Measurements from ENCODE around the gene SPATA31C2. TPM values are rescaled to one million over a fixed set of nuclear protein-coding genes. Genes with fewer than 3 reads are reported as not detected.

SPATA31C2 gene
- total RNA-seq, 3 donors from 2014 or later, result not detected

- TF ChIP-seq POLR2AphosphoS5 (IDR thresholded peaks at IDR 0.05), result no peak
- TF ChIP-seq POLR2A (IDR thresholded peaks at IDR 0.05), result no peak
- no peak for TF ChIP-seq CTCF (IDR thresholded peaks at IDR 0.05)
- no peak for DNase-seq (ENCODE audit: low spot score in 2 of 2)
- intact Hi-C loops (cut with DNase I; ENCODE audit: low total_unique reads), result loop anchor here (2.0 kb wide), 1 partner anchor 38 kb away; no protein-coding TSS in a partner anchor
- no peaks in the 10 kb centered on the region for H3K27me3 ChIP-seq
- no peaks in the 10 kb centered on the region for H3K9me3 ChIP-seq
- H3K4me3 ChIP-seq, result no peak overlapping the region
- no peak overlapping the region for H3K27ac ChIP-seq
- no peaks in the 10 kb centered on the region for H3K4me1 ChIP-seq
- no peaks in the 10 kb centered on the region for H3K36me3 ChIP-seq
Measured at GRCh38 chr9:88092797-88093331, 45.4 kb downstream of the SPATA31C2 start.

GRCh38 chr9:88090151-88090581 is 48.1 kb downstream of the SPATA31C2 start:
- Histone ChIP-seq H3K9me3 (no peaks in the 10 kb centered on the region), H3K27me3 (no peaks in the 10 kb centered on the region), H3K36me3 (no peaks in the 10 kb centered on the region), H3K4me1 (no peaks in the 10 kb centered on the region), H3K4me3 (no peak overlapping the region), H3K27ac (no peak overlapping the region)
- intact Hi-C loops (cut with DNase I; ENCODE audit: low total_unique reads), result no loop called here
- TF ChIP-seq POLR2AphosphoS5 (IDR thresholded peaks at IDR 0.05), result no peak
- TF ChIP-seq CTCF (IDR thresholded peaks at IDR 0.05), result no peak
- TF ChIP-seq POLR2A (IDR thresholded peaks at IDR 0.05), result no peak
- no peak for DNase-seq (ENCODE audit: low spot score in 2 of 2)

GRCh38 chr9:88087906-88088305 is 50.4 kb downstream of the SPATA31C2 start:
- intact Hi-C loops (cut with DNase I; ENCODE audit: low total_unique reads), result no loop called here
- Histone ChIP-seq H3K9me3 (no peaks in the 10 kb centered on the region), H3K4me3 (no peak overlapping the region), H3K27ac (no peak overlapping the region), H3K4me1 (no peaks in the 10 kb centered on the region), H3K27me3 (no peaks in the 10 kb centered on the region), H3K36me3 (no peaks in the 10 kb centered on the region)
- TF ChIP-seq POLR2A (IDR thresholded peaks at IDR 0.05) (no peak), CTCF (IDR thresholded peaks at IDR 0.05) (no peak), POLR2AphosphoS5 (IDR thresholded peaks at IDR 0.05) (no peak)
- DNase-seq (ENCODE audit: low spot score in 2 of 2), result no peak

- H3K9me3 ChIP-seq, result no peaks in the 10 kb centered on the region
- intact Hi-C loops (cut with DNase I; ENCODE audit: low total_unique reads), result no loop called here
- H3K4me3 ChIP-seq, result no peak overlapping the region
- TF ChIP-seq CTCF (IDR thresholded peaks at IDR 0.05) (no peak), POLR2AphosphoS5 (IDR thresholded peaks at IDR 0.05) (no peak), POLR2A (IDR thresholded peaks at IDR 0.05) (no peak)
- no peaks in the 10 kb centered on the region for H3K36me3 ChIP-seq
- no peaks in the 10 kb centered on the region for H3K27me3 ChIP-seq
- no peak for DNase-seq (ENCODE audit: low spot score in 2 of 2)
- H3K4me1 ChIP-seq, result no peaks in the 10 kb centered on the region
- H3K27ac ChIP-seq, result no peak overlapping the region
Measured at GRCh38 chr9:88085476-88085875, 52.8 kb downstream of the SPATA31C2 start.

- intact Hi-C loops (cut with DNase I; ENCODE audit: low total_unique reads), result no loop called here
- H3K27me3 ChIP-seq, result no peaks in the 10 kb centered on the region
- no peaks in the 10 kb centered on the region for H3K9me3 ChIP-seq
- H3K4me1 ChIP-seq, result no peaks in the 10 kb centered on the region
- TF ChIP-seq POLR2AphosphoS5 (IDR thresholded peaks at IDR 0.05) (no peak), POLR2A (IDR thresholded peaks at IDR 0.05) (no peak), CTCF (IDR thresholded peaks at IDR 0.05) (no peak)
- no peak overlapping the region for H3K4me3 ChIP-seq
- DNase-seq (ENCODE audit: low spot score in 2 of 2), result no peak
- no peaks in the 10 kb centered on the region for H3K36me3 ChIP-seq
- H3K27ac ChIP-seq, result no peak overlapping the region
Measured at GRCh38 chr9:88084357-88085183, 53.7 kb downstream of the SPATA31C2 start.
